Measurements from ENCODE around the gene TMEM198. TPM values are rescaled to one million over a fixed set of nuclear protein-coding genes. Genes with fewer than 3 reads are reported as not detected.

Gene TMEM198
- total RNA-seq, 3 donors from 2014 or later, result 3.6 to 4.8 (median 4.3) TPM

- Mint-ChIP-seq H3K4me1 (ENCODE audit: low read depth) (no peaks in the 10 kb centered on the region), H3K36me3 (ENCODE audit: insufficient read depth) (no peaks in the 10 kb centered on the region), H3K9me3 (no peaks in the 10 kb centered on the region), H3K27me3 (ENCODE audit: low read depth) (peaks cover 36% of the 10 kb centered on the region), H3K4me3 (no peak overlapping the region)
- no peak for DNase-seq
- ATAC-seq, result no peak
These were observed 22.8 kb downstream of the TMEM198 start for GRCh38 chr2:219566640-219567039.

GRCh38 chr2:219567131-219567530 is 23.3 kb downstream of the TMEM198 start:
- H3K4me1 Mint-ChIP-seq (ENCODE audit: low read depth), result no peaks in the 10 kb centered on the region
- no peak overlapping the region for H3K4me3 Mint-ChIP-seq
- peaks cover 41% of the 10 kb centered on the region for H3K27me3 Mint-ChIP-seq (ENCODE audit: low read depth)
- no peak for ATAC-seq
- no peaks in the 10 kb centered on the region for H3K9me3 Mint-ChIP-seq
- H3K36me3 Mint-ChIP-seq (ENCODE audit: insufficient read depth), result no peaks in the 10 kb centered on the region
- DNase-seq, result no peak

- DNase-seq (no peak), ATAC-seq (no peak)
- no peak overlapping the region for H3K4me3 Mint-ChIP-seq
- H3K36me3 Mint-ChIP-seq (ENCODE audit: insufficient read depth), result no peaks in the 10 kb centered on the region
- peaks cover 42% of the 10 kb centered on the region for H3K27me3 Mint-ChIP-seq (ENCODE audit: low read depth)
- H3K4me1 Mint-ChIP-seq (ENCODE audit: low read depth), result no peaks in the 10 kb centered on the region
- no peaks in the 10 kb centered on the region for H3K9me3 Mint-ChIP-seq
These were observed 24.0 kb downstream of the TMEM198 start for GRCh38 chr2:219567791-219568361.

GRCh38 chr2:219569041-219569440 is 25.2 kb downstream of the TMEM198 start:
- no peaks in the 10 kb centered on the region for H3K36me3 Mint-ChIP-seq (ENCODE audit: insufficient read depth)
- no peak for DNase-seq
- no peak for ATAC-seq
- H3K9me3 Mint-ChIP-seq, result no peaks in the 10 kb centered on the region
- no peaks in the 10 kb centered on the region for H3K4me1 Mint-ChIP-seq (ENCODE audit: low read depth)
- H3K27me3 Mint-ChIP-seq (ENCODE audit: low read depth), result peaks cover 49% of the 10 kb centered on the region
- no peak overlapping the region for H3K4me3 Mint-ChIP-seq

- no peaks in the 10 kb centered on the region for H3K36me3 Mint-ChIP-seq (ENCODE audit: insufficient read depth)
- no peaks in the 10 kb centered on the region for H3K4me1 Mint-ChIP-seq (ENCODE audit: low read depth)
- ATAC-seq (no peak), DNase-seq (no peak)
- H3K27me3 Mint-ChIP-seq (ENCODE audit: low read depth), result peaks cover 45% of the 10 kb centered on the region
- H3K9me3 Mint-ChIP-seq, result no peaks in the 10 kb centered on the region
- peak overlapping the region; percentile 58 for H3K4me3 Mint-ChIP-seq
These were observed 25.8 kb downstream of the TMEM198 start for GRCh38 chr2:219569635-219570034.

- ATAC-seq, result peak; percentile 47 to 69
- peaks cover 51% of the 10 kb centered on the region for H3K27me3 Mint-ChIP-seq (ENCODE audit: low read depth)
These were observed 26.5 kb downstream of the TMEM198 start for GRCh38 chr2:219570194-219570923.

GRCh38 chr2:219570924-219571310 is 27.1 kb downstream of the TMEM198 start:
- Mint-ChIP-seq H3K9me3 (no peaks in the 10 kb centered on the region), H3K27me3 (ENCODE audit: low read depth) (peaks cover 51% of the 10 kb centered on the region), H3K4me1 (ENCODE audit: low read depth) (no peaks in the 10 kb centered on the region), H3K4me3 (no peak overlapping the region), H3K36me3 (ENCODE audit: insufficient read depth) (no peaks in the 10 kb centered on the region)
- ATAC-seq (peak; percentile 35 to 39), DNase-seq (no peak)

More at GRCh38 chr2:219570194-219570923, 26.5 kb downstream of the TMEM198 start:
- no peak for DNase-seq
- Mint-ChIP-seq H3K36me3 (ENCODE audit: insufficient read depth) (no peaks in the 10 kb centered on the region), H3K9me3 (no peaks in the 10 kb centered on the region), H3K4me3 (peak overlapping the region; percentile 58), H3K4me1 (ENCODE audit: low read depth) (no peaks in the 10 kb centered on the region)

- DNase-seq (no peak), ATAC-seq (peak; percentile 36 to 58)
- Mint-ChIP-seq H3K36me3 (ENCODE audit: insufficient read depth) (no peaks in the 10 kb centered on the region), H3K4me3 (no peak within 1 kb of the TSS), H3K4me1 (ENCODE audit: low read depth) (no peaks in the 10 kb centered on the region), H3K27me3 (ENCODE audit: low read depth) (peaks cover 49% of the 10 kb centered on the region), H3K9me3 (no peaks in the 10 kb centered on the region)
These were observed 27.7 kb downstream of the TMEM198 start, which contains the start of gene OBSL1 for GRCh38 chr2:219571311-219572236. Gene OBSL1, minus strand, starts transcription at chr2:219571539. Its CDS starts 307 bp downstream, at chr2:219571232.

GRCh38 chr2:219572237-219573001 is 28.6 kb downstream of the TMEM198 start, which contains the start of gene INHA:
Gene INHA, plus strand, starts transcription at chr2:219572310. Its CDS starts 65 bp downstream, at chr2:219572375.
- Mint-ChIP-seq H3K4me1 (ENCODE audit: low read depth) (no peaks in the 10 kb centered on the region), H3K4me3 (no peak within 1 kb of the TSS), H3K9me3 (no peaks in the 10 kb centered on the region), H3K27me3 (ENCODE audit: low read depth) (peaks cover 52% of the 10 kb centered on the region), H3K36me3 (ENCODE audit: insufficient read depth) (no peaks in the 10 kb centered on the region)
- DNase-seq, result no peak
- no peak for ATAC-seq

- no peaks in the 10 kb centered on the region for H3K4me1 Mint-ChIP-seq (ENCODE audit: low read depth)
- no peaks in the 10 kb centered on the region for H3K36me3 Mint-ChIP-seq (ENCODE audit: insufficient read depth)
- peaks cover 51% of the 10 kb centered on the region for H3K27me3 Mint-ChIP-seq (ENCODE audit: low read depth)
- H3K4me3 Mint-ChIP-seq, result no peak overlapping the region
- no peak for ATAC-seq
- no peaks in the 10 kb centered on the region for H3K9me3 Mint-ChIP-seq
- DNase-seq, result no peak
These were observed 29.3 kb downstream of the TMEM198 start for GRCh38 chr2:219573166-219573565.

GRCh38 chr2:219574484-219575311 is 30.9 kb downstream of the TMEM198 start:
- DNase-seq (no peak), ATAC-seq (no peak)

GRCh38 chr2:219575566-219576504 is 32.0 kb downstream of the TMEM198 start:
- Mint-ChIP-seq H3K9me3 (no peaks in the 10 kb centered on the region), H3K4me3 (no peak overlapping the region), H3K36me3 (ENCODE audit: insufficient read depth) (no peaks in the 10 kb centered on the region), H3K4me1 (ENCODE audit: low read depth) (no peaks in the 10 kb centered on the region), H3K27me3 (ENCODE audit: low read depth) (peaks cover 34% of the 10 kb centered on the region)
- DNase-seq, result no peak
- ATAC-seq, result no peak

More at GRCh38 chr2:219574484-219575311, 30.9 kb downstream of the TMEM198 start:
- no peak overlapping the region for H3K4me3 Mint-ChIP-seq
- H3K36me3 Mint-ChIP-seq (ENCODE audit: insufficient read depth), result no peaks in the 10 kb centered on the region
- peaks cover 39% of the 10 kb centered on the region for H3K27me3 Mint-ChIP-seq (ENCODE audit: low read depth)
- H3K9me3 Mint-ChIP-seq, result no peaks in the 10 kb centered on the region
- H3K4me1 Mint-ChIP-seq (ENCODE audit: low read depth), result no peaks in the 10 kb centered on the region
